Spleen (tissue), 11 donors: ENCODE measurements around the gene CLDN1. TPM values are rescaled to one million over a fixed set of nuclear protein-coding genes. Genes with fewer than 3 reads are reported as not detected.
"Not testable (repeated sequence)": the region's sequence is repeated elsewhere in the genome, so short reads cannot be mapped to it uniquely, and the experiment has no call there.

Source experiments
- DNase-seq: peaks from one replicate; pipeline ENCODE4 v3.0.0-alpha.2; 2020
- H3K27ac ChIP-seq, 8 donors: fragments of 200-600 bp; sonication (generic) in 7 of 8; 1 replicate in 4 of 8; 2 replicates in 4 of 8; pipeline versions ENCODE4 v1.5.0 to v1.8.0; 2016 to 2021; ENCODE audit warnings: inconsistent platforms in 4 of 8, mild to moderate bottlenecking in 4 of 8, moderate library complexity in 1 of 8
- H3K27me3 ChIP-seq, 7 donors: fragments of 200-600 bp; sonication (generic) in 6 of 7; replicated peaks in 1 of 7; 1 replicate in 4 of 7; 2 replicates in 3 of 7; pipeline versions ENCODE4 v1.5.0 to v1.8.0; 2016 to 2021; ENCODE audit warnings: inconsistent platforms in 3 of 7, mild to moderate bottlenecking in 1 of 7
- H3K36me3 ChIP-seq, 6 donors: fragments of 200-600 bp; sonication (generic) in 5 of 6; 1 replicate in 4 of 6; 2 replicates in 2 of 6; pipeline versions ENCODE4 v1.5.0 to v1.8.0; 2016 to 2021; ENCODE audit warnings: inconsistent platforms in 2 of 6
- H3K4me1 ChIP-seq, 6 donors: fragments of 200-600 bp; sonication (generic) in 5 of 6; 1 replicate in 3 of 6; 2 replicates in 3 of 6; pipeline versions ENCODE4 v1.5.0 to v1.8.0; 2016 to 2021; ENCODE audit warnings: inconsistent platforms in 3 of 6
- H3K4me3 ChIP-seq, 8 donors: fragments of 200-600 bp; sonication (generic) in 7 of 8; 1 replicate in 4 of 8; 2 replicates in 4 of 8; pipeline versions ENCODE4 v1.5.0 to v1.8.0; 2016 to 2021; ENCODE audit warnings: inconsistent platforms in 4 of 8, mild to moderate bottlenecking in 4 of 8, moderate library complexity in 2 of 8
- H3K9me3 ChIP-seq, 8 donors: fragments of 200-600 bp; sonication (generic) in 7 of 8; 1 replicate in 4 of 8; 2 replicates in 4 of 8; pipeline versions ENCODE4 v1.5.0 to v1.8.0; 2016 to 2021; ENCODE audit warnings: inconsistent platforms in 4 of 8
- CTCF ChIP-seq, 11 experiments: fragments of 200-600 bp in 7 of 11; fragments of 450-650 bp in 4 of 11; sonication (generic) in 4 of 11; IDR thresholded peaks in 8 of 11; conservative IDR thresholded peaks in 3 of 11; 1 replicate in 7 of 11; 2 replicates in 4 of 11; pipeline versions ENCODE4 v1.4.0 to v1.8.0; 2016 to 2021; ENCODE audit warnings: antibody characterized with exemption in 11 of 11, inconsistent platforms in 4 of 11, mild to moderate bottlenecking in 1 of 11
- POLR2A ChIP-seq, 3 donors: fragments of 450-650 bp; IDR thresholded peaks; one replicate each; pipeline ENCODE4 v1.5.1; 2017; ENCODE audit warnings: antibody characterized with exemption in 3 of 3, mild to moderate bottlenecking in 1 of 3
- POLR2AphosphoS5 ChIP-seq, 3 donors: sonication (generic); formaldehyde crosslinking; IDR thresholded peaks; one replicate each; pipeline ENCODE4 v1.5.1; 2017; ENCODE audit warnings: antibody characterized with exemption in 3 of 3
- WGBS, 5 donors: extraction: QIAGEN DNeasy Blood & Tissue Kit in 3 of 5; methylation state at CpG; one replicate each; pipeline versions ENCODE4 v1.1.5 to v1.1.7; 2013 to 2018; 5-methylcytosine and 5-hydroxymethylcytosine counted together
- intact Hi-C: fragments of 100-400 bp; cut with DNase I; formaldehyde crosslinking; loops from one replicate; pipeline ENCODE4 v1.15.0; 2023; ENCODE audit warnings: low total_unique reads
- polyA plus RNA-seq, 3 donors: library from polyadenylated mRNA; stranded (reverse); fragments of 200-250 nt; gene quantifications; one replicate each; pipeline ENCODE4 v1.2.1, GENCODE V29; 2013
- total RNA-seq, 7 donors: library from RNA; depleted of rRNA in 3 of 7; stranded (reverse); fragments of >200 nt in 3 of 7; fragmentation: NEBNext Ultra II Directional in 4 of 7; extraction: Animal tissue kit (Norgen Biotek cat#: 25700) in 4 of 7; gene quantifications; one replicate each; pipeline versions ENCODE4 v1.1.0 to v1.2.1, GENCODE V29; 2016 to 2021
- donor health status: healthy with polysubstance abuse.
- donor health status: DM: no; HTN: no; CAD: no; lungs with moderate emphysema.
- donor health status: DM: no; HTN: no; CAD: no.
- donor health status: Bipolar disorder and iron deficiency.
- donor health status: healthy.
- donor health status: DM: no; HTN: no; CAD: no.
- donor health status: DM: yes; HTN: yes; CAD: no.

The CLDN1 gene
- total and polyA plus RNA-seq, 10 donors, result 0.26 to 3.0 (median 0.91) TPM

- peak in 1 of 3 donors; percentile 64 for TF ChIP-seq POLR2AphosphoS5 (IDR thresholded peaks at IDR 0.05)
- no peak for TF ChIP-seq POLR2A (IDR thresholded peaks at IDR 0.05)
- no peak for TF ChIP-seq CTCF (IDR thresholded peaks at IDR 0.05 in 8 of 11, conservative IDR thresholded peaks at IDR 0.05 in 3 of 11)
- peak overlapping the region in 7 of 8 donors; percentile 47 to 67 (median 56) for H3K27ac ChIP-seq
- DNase-seq, result no peak
- H3K4me3 ChIP-seq, result no peak overlapping the region
- intact Hi-C loops, result no loop called here
- peaks cover 0 to 10% (median 0%) of the 10 kb centered on the region in 6 donors for H3K4me1 ChIP-seq
- H3K9me3 ChIP-seq, result peaks cover 5 to 19% (median 16%) of the 10 kb centered on the region in 8 donors
- H3K27me3 ChIP-seq, result no peaks in the 10 kb centered on the region
- no peaks in the 10 kb centered on the region for H3K36me3 ChIP-seq
- 45 to 72% (median 57%) methylated on average over 4 of the region's 4 CpGs for WGBS, 5 donors
Observed at GRCh38 chr3:190281308-190282051, 40.8 kb downstream of the CLDN1 start.

DNA sequence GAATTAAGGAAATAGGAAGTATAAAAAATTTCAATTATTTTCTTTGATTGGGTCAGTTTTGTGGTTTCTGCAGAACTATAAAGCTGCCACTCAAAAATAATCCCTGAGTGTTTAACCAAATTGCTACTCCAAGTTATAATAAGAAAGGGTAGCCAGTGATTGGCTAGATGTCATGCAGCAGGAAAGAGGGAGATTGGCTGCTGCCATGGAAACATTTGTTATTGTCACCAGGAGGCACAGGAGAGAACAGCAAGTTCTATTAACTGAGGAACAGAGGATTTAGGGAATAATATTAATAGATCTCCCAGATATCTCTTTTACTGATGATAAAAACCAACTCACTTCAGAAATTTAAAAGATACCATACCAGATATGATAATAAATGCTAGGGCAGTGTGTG lies 42.6 kb downstream of the CLDN1 start:
- Histone ChIP-seq H3K4me1 (peaks cover 0 to 10% (median 0%) of the 10 kb centered on the region in 6 donors), H3K27me3 (no peaks in the 10 kb centered on the region), H3K36me3 (no peaks in the 10 kb centered on the region), H3K9me3 (peaks cover 0 to 3% (median under 1%) of the 10 kb centered on the region in 8 donors), H3K27ac (no peak overlapping the region), H3K4me3 (no peak overlapping the region)
- no peak for DNase-seq
- TF ChIP-seq CTCF (IDR thresholded peaks at IDR 0.05 in 8 of 11, conservative IDR thresholded peaks at IDR 0.05 in 3 of 11) (no peak), POLR2AphosphoS5 (IDR thresholded peaks at IDR 0.05) (no peak), POLR2A (IDR thresholded peaks at IDR 0.05) (no peak)
- intact Hi-C loops, result no loop called here

- Histone ChIP-seq H3K4me1 (no peaks in the 10 kb centered on the region), H3K36me3 (no peaks in the 10 kb centered on the region), H3K4me3 (no peak overlapping the region), H3K27ac (no peak overlapping the region), H3K9me3 (no peaks in the 10 kb centered on the region), H3K27me3 (no peaks in the 10 kb centered on the region)
- no peak for DNase-seq
- WGBS, 5 donors, result 16 to 34% (median 29%) methylated on average over 2 of the region's 2 CpGs
- intact Hi-C loops, result no loop called here
- TF ChIP-seq POLR2A (IDR thresholded peaks at IDR 0.05), result no peak
- no peak for TF ChIP-seq CTCF (IDR thresholded peaks at IDR 0.05 in 8 of 11, conservative IDR thresholded peaks at IDR 0.05 in 3 of 11)
- no peak for TF ChIP-seq POLR2AphosphoS5 (IDR thresholded peaks at IDR 0.05)
Observed at GRCh38 chr3:190272747-190273146, 49.5 kb downstream of the CLDN1 start.

DNA sequence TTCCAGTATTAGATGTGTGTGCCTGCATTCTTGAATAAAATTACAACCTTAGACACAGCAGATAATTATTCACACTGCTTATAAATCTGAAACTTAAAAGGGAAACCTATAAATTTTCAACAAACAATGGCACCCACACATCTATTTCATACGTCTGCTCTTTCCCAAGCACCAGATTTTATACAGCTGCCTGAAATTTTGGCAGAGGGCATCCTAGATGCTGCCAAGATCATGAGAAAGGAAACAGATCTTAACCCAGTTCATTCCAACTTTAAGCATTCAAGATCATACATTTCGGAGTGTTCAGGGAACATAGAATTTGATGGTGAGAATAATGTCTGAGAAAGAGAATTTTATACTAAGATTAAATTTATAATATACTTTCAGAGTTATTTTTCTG lies 53.1 kb downstream of the CLDN1 start:
- intact Hi-C loops, result no loop called here
- Histone ChIP-seq H3K27me3 (no peaks in the 10 kb centered on the region), H3K36me3 (no peaks in the 10 kb centered on the region), H3K27ac (peak overlapping the region in 1 of 8 donors; percentile 24), H3K4me1 (peaks cover 0 to 3% (median 0%) of the 10 kb centered on the region in 6 donors), H3K4me3 (no peak overlapping the region), H3K9me3 (no peaks in the 10 kb centered on the region)
- DNase-seq, result no peak
- 51 to 67% (median 66%) methylated on average over 2 of the region's 2 CpGs for WGBS, 5 donors
- TF ChIP-seq CTCF (IDR thresholded peaks at IDR 0.05 in 8 of 11, conservative IDR thresholded peaks at IDR 0.05 in 3 of 11), result no peak
- no peak for TF ChIP-seq POLR2AphosphoS5 (IDR thresholded peaks at IDR 0.05)
- TF ChIP-seq POLR2A (IDR thresholded peaks at IDR 0.05), result no peak

- DNase-seq, H3K4me1 ChIP-seq, H3K27me3 ChIP-seq, intact Hi-C loops, H3K9me3 ChIP-seq, H3K36me3 ChIP-seq, H3K27ac ChIP-seq, H3K4me3 ChIP-seq: not testable (repeated sequence)
- WGBS, 5 donors, result 86 to 94% (median 92%) methylated on average over 7 of the region's 7 CpGs
Observed at GRCh38 chr3:190267464-190267863, 54.8 kb downstream of the CLDN1 start.
